SW480 (cell line): ENCODE data around the gene RIPOR1.
"Not testable (repeated sequence)": the region's sequence is repeated elsewhere in the genome, so short reads cannot be mapped to it uniquely, and the experiment has no call there.

Source experiments
- DNase-seq: peaks from one replicate; pipeline ENCODE4 v3.0.0-alpha.2; 2016; ENCODE audit warnings: low spot score

RIPOR1 gene

DNA sequence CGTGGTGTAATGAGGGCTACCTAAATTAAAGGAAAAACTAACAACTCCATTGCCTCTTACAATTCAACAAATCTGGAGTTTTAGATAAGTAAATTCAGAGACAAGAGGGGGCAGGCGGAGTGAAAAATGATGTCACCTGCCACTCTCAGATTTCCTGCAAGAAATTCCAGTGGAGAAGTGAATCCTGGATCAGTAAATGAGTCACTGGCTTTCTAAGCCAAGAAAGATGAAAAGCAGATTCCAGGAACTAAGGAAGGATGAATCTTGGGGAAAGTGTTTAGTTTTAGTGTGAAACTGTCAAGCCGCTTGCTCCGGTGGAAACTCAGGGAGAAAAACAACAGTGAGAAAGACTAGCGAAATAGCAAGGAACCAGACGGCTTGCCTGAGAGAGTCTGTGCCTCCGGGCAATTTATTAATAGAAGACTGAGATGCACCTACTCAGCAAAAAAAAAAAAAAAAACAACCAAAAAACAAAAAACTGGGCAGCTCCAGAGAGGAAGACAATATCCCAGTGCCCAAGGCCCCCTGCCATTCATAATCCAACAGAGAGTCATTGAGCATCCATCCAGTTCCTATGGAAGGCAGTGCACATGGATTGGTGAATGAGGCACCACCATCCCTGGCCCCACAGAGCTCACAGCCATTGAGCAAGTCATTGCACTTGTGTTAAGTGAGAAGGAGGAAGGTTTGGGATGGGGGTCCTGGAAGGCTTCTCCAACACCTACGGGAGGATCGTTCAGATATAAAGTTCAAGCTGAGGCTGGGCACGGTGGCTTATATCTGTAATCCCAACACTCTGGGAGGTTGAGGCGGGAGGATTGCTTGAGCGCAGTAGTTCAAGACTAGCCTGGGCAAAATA is 12.1 kb upstream of the RIPOR1 start:
- DNase-seq = no peak

DNA sequence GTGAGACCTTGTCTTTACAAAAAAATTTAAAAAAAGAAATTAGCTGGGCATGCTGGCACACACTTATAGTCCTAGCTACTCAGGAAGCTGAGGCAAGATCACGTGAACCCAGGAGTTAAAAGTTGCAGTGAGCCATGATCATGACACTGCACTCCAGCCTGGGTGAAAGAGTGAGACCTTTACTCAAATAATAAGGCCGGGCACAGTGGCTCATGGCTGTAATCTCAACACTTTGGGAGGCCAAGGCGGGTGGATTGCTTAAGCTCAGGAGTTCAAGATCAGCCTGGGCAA is 11.5 kb upstream of the RIPOR1 start:
- DNase-seq = no peak

DNA sequence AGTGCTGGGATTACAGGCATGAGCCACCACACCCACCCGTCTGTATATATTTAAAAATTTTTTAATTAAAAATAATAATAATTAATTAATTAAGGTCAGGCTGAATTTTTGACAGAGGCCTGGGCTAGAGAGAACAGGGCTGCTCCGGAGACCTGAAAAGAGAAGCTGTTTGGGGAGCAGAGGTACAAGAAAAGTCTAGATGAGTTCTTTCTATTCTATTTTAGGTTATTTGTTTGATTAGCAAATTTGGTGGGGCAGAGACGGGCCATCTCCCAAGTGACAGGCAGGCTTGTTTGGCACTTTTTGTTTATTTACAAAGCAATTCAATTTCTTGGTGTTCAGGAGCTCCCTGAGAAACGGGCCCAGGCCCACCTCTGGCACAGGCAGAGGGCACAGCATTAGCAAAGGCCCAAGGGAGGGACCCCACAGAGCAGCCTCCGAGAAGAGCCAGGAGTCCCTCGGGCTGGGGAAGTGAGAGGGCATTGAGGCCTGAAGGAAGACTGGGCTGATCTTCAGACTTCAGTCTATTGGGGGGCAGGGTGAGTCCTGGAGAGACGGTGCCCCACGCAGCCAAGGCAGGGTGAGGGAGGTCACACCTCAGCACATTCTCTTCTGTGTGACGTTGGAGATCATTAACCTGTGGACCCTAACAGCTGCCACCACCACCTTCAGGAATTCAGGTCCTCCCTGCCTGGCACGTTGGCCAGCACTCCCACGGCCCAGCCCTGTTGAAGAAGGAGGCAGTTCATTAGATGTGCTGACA is 10.8 kb upstream of the RIPOR1 start:
- no peak for DNase-seq

DNA sequence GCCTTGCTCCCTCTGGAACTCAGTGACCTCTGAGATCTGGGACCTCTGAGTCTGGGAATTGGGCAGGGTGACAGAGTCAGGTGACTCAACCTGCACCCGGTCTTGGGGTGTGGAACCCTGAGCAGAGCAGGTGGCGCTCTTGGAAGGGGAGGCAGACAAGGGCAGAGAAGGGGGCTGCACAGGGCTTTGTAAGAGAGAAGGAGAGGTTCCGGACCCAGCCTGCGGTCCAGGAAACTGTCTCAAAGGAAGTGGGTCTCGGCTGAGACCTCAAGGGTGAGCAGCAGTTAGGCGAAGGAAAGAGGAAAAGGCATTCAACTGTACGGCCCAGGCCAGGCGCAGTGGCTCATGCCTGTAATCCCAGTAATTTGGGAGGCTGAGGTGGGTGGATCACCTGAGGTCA is 10.0 kb upstream of the RIPOR1 start:
- DNase-seq = no peak

DNA sequence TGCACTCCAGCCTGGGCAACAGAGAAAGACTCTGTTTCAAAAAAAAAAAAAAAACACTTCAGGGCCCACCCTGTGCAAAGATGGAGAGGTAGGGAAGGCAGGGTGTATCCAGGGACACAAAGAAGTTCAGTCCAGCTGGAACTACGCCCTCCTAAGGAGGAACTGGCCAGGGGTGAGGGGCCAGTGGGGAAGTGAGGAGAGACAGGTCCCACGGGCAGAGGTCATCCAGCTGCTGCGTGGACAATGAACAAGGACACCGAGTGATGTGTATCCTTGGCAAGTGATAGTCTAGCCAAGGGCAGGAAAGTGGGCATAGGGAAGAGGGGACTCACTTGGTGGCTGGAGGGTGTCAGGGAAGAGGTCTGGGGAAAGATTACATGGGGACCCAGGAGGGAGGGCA is 9.4 kb upstream of the RIPOR1 start:
- no peak for DNase-seq

DNA sequence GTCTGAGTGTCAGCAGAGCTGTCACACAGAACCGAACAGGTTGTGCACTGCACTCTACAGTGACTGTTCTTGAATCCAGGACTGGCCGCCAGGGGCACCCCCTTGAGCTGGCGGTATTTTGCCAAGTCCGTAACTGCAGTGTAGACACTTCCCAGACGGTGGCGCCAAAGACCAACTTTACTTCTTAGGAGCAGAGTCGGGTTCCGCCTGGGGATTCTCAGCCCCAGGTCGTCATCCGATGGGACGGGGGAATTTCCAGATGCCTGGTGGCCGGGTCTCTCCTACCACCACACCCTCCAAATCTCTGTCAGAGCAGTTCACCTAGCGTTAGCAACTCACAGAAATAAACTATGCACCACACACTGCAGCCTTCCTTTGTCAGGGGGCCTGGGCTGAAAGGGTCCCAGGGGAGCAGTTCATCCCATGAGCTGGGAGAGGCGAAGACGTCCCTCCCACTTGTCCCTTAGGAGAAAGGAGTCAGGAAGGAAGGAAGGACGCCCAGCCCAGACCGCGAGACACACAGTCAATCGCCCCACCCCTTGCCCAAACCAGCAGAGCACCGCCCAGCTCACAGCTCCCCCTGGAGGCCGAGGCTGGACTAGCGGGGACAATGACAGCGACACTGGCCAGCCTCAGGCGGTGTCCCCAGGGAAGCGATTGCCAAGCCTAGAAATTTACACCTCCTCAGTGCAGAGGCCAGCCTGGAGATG is 7.4 kb upstream of the RIPOR1 start:
- DNase-seq = peak; percentile 91

DNA sequence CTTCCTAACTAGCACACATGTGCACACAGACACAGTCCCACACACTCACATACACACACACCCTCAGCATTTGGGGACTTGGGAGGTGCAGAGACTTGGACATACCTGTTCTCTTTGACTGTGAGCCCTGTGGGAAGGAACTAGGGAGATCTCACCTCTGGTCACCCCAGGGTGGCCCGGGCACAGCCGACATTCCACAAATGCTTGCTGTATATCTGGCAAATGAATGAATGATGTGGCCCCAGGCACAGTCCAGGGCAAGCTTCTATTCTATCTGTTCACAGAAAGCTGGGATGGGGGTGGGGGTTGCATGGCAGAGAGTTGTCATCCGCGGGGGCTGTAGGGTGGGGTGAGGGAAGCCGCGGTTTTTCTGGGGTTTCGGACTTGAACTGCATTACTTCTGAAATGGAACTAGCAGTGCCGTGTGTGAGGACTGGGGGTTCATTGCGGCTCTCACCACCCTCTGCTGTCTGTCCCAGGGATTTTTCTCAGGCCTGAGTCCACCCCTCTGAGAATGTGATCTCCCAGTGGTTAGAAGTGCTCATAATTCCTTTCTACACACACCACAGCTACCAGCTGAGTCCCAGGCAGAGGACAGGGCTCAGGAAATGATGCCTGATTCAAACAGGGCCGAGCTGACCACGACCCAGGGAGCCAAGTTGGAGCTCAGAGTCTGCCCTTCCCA is 3.3 kb upstream of the RIPOR1 start:
- no peak for DNase-seq

DNA sequence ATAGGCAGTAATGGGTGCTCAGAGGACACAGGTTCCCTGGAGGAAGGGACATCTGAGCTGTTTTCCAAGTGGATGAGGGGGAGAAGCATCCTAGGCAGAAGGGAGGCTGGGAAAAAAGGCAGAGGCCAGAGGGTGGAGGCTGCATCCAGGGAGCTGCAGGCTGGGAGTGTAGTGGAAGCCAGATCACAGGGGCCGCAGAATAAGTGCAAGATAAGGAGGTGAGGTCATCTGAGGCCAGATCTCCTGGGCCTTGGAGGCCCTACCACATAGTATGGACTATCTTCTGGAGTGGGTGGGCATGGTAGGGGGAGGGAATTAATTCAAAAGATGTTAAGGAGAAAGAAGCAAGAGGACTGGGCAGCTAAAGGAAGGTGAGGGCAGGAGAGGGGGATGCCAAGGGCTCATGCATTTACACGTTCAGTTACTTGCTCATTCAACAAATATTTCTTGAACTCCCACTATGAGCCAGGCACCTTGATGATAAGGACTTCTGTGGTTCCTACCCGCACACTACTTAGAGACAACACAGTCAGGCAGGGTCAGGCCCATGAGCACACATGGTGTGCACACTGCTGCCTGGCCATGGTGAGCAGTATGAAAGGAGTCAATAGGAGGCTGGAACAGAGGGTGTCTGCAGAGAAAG is 2.4 kb upstream of the RIPOR1 start:
- DNase-seq = no peak

DNA sequence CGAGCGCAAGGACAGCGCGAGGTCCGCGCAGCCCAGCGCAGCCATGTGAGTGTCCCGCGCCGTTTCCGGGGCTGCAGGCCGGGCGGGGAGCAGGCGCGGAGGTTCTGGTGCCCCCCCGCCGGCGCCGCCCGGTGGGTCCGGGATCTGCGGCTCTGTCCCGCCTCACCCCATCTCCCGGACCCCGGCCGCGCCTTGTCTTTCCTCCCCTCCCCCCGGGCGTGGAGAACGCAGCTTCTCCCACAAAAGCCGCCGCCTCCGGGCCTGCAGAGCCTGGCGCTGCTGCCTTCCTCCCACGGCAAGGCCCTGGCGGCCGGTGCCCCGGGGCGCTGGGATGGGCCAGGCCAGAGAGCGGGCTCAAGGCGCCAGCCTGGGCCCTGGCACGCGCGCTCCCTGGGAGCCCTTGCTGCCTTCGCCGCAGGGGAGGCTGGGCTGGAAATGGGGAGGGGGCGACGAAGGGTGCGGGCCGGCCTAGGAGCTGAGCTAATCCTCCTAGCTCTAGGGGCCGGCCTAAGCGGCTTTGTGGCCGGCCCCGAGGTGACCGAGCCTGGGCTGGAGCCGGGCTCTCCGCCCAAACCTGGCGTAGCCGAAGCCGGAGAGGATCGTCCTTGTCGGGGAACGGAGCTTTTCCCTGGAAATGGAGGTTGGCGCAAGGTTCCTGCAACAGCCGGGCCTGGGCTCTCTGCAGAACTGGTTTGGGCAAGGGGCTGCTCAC is 397 bp downstream of the RIPOR1 start:
- DNase-seq = no peak

DNA sequence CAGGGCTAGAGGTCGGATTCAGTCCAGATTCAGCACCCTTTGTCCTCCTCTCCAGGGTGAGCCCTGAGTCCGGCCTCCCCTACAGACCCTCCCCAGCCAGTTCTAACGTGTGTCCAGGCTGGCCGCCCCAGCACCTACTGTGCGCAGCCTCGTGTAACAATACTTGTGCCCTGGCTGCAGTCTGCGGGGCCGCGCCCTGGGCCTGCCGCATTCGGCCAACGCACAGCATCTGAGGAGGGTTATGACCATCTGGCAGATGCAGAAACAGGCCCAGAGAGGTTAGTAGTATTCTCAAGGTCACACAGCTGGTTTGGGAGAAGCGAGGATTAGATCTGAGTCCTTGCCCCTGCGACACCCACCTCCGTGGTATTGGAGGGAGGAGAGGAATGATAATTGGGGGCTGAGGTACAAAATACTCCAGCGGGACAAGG is 968 bp downstream of the RIPOR1 start:
- no peak for DNase-seq

DNA sequence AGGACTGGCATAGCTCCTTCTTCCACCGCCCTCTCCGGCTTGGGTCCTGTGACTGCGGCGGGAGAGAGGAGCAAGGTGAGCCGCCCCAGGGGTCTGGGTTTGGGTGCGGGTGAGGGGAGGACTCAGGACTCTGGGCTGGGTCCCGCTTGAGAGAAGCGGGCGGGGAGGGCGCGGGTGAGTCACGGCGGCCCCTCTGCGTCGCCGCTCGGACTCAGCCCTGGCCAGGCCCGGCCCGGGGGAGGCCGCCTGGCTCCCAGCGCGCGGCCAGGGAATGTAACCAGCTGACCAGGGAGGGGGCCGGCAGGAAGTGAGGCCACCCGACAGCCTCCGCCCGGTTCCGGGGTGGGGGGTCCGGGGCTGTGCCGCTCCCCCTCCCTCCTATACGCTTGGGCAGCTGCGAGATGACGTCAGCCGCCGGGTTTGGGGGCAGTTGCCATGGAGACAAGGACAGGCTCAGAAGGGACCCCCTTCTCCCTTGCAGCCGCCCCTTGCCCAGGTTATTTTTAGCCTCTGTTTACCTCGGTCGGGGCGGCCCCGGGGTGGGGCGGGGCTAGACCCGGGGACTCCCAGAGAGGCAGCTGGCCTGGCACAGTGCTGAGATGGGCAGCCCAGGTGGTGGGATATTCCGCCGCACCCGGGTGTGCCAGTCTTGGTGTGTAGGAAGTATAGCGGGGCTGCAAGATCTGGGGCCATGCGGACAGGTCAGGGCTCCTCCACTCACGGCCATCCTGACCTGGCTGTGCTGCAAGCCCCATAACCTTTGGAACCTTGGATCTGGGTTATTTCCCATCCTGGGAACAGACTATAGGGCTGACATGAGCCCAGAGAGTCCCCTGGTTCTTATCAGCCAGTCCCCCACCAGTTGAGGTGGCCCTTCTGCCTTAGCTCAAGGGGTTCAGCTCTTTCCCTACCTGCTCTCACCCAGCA is 1.6 kb downstream of the RIPOR1 start:
- no peak for DNase-seq

DNA sequence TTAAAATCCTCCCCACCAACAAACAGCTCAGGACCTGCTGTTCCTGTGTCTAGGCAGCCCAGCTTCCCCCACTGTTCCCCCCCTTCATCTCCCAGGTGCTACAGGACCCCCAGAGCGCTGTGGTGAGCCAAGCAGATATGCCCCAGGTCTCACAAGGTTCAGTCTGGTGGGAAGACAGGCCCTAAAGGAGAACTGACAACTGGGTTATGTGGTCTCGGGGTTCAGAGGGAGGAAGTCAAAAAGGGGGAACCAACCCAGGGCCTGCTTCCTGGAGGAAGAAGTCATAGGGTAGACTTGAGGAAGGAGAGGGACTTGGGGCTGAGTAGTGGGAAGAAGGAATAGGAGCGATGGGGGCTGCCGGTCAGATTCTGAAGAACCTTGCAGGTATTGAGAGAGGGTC is 2.6 kb downstream of the RIPOR1 start:
- no peak for DNase-seq

DNA sequence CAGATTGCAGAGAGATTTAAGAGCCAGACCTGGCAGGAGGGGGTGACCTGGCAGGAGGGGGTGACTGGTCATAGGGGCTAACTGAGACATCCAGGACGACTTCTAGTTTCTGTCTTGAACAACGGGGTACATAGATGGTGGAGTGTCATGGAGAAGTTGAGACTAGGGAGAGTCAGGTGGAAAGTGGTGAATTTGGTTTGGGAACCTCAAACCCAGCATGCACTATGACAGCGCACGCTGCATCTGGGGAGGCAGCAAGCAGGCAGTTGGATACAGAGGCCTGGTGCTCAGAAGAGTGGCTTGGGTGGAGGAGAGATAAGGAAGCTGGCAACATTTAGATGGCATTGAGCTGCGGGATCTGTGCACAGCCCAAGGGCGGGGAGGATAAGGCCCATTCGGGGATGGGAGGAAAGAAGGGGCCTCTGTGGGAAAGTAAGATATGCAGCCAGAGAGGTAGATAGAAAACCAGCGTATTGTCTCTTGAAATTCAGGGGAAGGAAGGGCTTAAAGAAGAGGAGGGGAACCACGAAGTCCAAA is 4.5 kb downstream of the RIPOR1 start:
- DNase-seq = no peak

DNA sequence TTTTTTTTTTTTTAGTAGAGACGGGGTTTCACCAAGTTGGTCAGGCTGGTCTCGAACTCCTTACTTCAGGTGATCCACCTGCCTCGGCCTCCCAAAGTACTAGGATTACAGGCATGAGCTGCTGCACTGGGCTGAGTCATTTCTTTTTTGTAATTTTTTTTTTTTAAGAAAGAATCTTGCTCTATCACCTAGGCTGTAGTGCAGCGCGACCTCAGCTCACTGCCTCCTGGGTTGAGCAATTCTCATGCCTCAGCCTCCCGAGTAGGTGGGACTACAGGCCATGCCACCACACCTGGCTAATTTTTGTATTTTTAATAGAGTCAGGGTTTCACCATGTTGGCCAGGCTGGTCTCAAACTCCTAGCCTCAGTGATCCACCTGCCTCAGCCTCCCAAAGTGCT is 5.4 kb downstream of the RIPOR1 start:
- DNase-seq = not testable (repeated sequence)

DNA sequence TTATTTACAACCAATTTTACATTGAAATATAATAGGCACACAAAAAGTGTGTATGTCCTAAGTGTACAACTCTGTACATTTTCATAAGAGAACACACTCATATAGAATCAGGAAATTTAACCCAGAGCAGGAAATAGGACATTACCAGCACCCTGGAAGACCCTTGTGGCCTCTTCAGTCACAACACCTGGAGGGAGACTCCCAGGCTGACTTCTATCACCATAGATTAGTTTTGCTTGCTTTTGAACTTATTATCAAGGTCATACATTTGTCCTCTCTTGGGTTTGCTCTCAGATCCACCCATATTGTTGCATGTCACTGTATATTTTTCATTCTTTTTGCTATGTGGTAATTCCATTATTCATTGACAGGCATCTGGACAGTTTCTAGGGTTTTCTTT is 5.8 kb downstream of the RIPOR1 start:
- no peak for DNase-seq

DNA sequence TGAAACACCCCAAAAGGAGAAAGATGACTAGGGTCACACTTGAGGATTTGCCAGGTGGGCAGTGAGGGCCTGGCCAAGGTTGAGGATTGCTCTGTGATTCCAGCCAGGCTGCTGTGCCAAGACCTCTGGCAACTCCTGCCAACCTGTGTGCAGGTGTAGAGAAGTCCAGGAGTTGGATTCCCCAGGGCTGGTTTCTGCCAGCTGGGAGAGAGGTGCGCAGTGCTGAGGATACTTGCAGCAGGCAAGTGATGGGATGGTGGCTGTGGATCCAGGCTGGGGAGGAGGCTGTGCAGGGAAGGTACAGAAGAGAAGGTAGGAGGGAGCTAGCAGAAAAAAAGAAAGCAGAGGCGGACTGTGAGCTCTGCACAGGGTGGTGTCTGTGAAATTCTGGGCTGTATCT is 6.6 kb downstream of the RIPOR1 start:
- no peak for DNase-seq

DNA sequence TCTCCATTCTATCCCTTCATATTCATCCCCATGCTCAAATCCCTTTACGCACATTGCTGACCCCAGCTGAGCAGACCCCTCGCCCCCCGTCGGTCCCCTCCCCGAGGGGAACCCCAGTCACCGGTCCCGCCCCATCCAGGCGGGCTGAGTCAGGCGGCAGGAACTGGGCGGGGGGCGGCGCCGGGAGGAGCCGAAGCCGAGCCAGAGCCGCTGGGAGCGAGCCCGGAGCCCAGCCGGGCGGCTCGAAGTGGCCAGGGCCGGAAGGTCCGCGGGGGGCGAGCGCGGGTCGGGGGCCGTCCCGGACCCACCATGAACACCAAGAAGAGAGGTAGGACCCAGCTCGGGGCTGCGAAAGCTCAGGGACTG is 8.6 kb downstream of the RIPOR1 start:
- no peak for DNase-seq

DNA sequence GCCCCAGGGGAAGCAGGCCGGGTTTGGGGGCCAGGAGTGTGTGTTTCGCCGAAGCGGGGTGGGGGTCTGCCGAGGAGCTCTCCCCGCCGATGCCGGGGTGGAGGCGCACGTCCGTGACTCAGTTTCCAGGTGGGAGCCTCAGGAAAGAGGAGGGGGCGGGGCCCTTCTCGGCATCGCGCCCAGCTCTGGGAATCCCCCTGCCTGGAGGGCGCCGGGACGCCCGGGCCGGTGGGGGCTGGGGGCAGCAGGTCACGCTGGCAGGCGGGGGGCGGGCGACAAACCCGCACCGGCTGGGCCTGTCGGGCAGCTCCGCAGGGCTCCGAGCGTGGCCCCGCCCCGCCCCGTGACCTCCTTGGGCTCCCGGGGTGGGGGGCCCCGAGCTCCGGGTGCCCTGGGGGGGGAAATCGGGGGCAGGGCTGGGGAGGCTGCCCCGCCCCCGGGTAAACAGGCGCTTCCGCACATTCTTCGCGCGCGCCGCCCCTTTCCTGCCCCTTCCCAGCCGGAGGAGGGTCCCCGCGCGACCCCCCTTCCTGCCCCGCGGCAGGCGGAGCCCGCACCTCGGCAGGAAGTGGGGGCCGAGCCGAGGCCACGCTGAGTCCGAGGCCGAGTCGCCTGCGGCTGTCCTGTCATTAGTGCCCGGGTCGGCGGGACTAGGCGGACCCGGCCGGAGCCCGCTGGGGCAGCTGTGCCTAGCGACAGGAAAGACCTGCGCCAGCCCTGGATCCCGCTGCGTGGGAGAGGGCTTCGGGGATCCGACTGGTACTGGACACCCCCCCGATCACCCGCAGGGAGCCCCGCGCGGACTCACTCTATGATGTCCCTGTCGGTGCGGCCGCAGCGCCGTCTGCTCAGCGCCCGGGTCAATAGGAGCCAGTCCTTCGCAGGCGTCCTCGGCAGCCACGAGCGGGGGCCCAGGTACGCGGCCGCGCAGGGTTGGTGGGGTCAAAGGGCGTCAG is 9.3 kb downstream of the RIPOR1 start:
- no peak for DNase-seq

DNA sequence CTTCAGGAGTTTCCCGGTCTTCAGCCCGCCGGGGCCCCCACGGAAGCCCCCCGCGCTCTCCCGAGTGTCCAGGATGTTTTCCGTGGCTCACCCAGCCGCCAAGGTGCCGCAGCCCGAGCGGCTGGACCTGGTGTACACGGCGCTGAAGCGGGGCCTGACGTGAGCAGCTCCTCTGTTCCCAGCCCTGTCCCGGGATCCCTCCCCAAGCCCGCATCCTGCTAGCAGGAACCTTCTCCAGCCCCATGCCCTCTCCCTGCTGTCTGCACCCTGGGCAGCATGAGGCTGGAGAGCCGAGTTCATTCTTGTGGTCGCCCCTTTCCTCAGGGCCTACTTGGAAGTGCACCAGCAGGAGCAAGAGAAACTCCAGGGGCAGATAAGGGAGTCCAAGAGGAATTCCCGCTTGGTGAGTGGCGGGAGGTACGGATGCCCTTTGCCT is 10.1 kb downstream of the RIPOR1 start:
- no peak for DNase-seq
